Activated naive CD8-positive, alpha-beta T cell treated with anti-CD3 and anti-CD28 coated beads, Interleukin-2, amount 50 U/mL, for 24 hours (primary cell): Measurements from ENCODE around the gene RCOR1.

Source experiments
- ATAC-seq: fragments of 150-1000 bp; cut with Tn5 transposase; one replicate; pipeline ENCODE4 v1.10.0; 2021
- DNase-seq: peaks from one replicate; pipeline ENCODE4 v3.0.0; 2021
- H3K27ac Mint-ChIP-seq: one replicate; pipeline ENCODE4 v1.8.0; 2021; ENCODE audit warnings: mild to moderate bottlenecking, mixed read lengths
- H3K27me3 Mint-ChIP-seq: one replicate; pipeline ENCODE4 v1.8.0; 2021; ENCODE audit warnings: mixed read lengths
- H3K36me3 Mint-ChIP-seq: one replicate; pipeline ENCODE4 v1.8.0; 2021; ENCODE audit warnings: low read depth, mixed read lengths
- H3K4me1 Mint-ChIP-seq: one replicate; pipeline ENCODE4 v1.8.0; 2021; ENCODE audit warnings: mixed read lengths
- H3K4me3 Mint-ChIP-seq: one replicate; pipeline ENCODE4 v1.8.0; 2021; ENCODE audit warnings: mild to moderate bottlenecking, moderate library complexity, mixed read lengths
- H3K9me3 Mint-ChIP-seq: one replicate; pipeline ENCODE4 v1.8.0; 2021; ENCODE audit warnings: mixed read lengths

The RCOR1 gene

DNA sequence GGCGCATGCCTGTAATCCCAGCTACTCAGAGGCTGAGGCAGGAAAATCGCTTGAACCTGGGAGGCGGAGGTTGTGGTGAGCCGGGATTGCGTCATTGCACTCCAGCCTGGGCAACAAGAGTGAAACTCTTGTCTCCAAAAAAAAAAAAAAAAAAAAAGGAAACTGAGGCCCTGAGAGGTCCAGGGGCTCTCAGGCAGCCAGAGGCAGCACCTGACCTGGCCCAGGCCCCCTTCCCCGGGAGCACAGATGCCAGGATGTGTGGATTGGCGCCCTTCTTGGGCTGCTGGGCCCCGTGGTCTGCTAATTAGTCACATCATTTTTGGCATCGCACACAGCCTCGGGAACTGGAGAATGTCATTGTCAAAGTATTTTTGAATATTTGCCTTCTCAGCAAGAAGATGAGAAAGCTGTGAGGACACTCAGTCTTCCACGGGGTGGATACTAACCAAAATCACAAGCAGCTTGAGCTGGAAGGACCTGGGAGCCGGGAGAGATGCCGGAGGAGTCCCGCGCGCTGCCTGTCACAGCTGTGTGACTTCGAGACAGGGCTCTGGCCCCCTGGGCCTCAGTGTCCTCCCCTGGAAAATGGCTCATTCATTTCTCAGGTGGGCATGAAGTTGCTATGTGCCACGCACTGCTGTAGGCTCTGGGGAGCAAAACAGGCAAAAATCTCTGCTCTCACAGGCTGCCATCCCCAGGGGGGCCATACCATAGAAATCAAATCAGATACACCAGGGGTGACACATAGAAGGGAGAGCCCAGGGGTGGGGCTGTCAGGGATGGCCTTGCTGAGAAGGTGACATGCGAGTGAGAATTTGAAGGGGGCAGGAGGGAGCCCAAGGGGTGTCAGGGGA, 12.5 kb upstream of the RCOR1 start:
- Mint-ChIP-seq H3K9me3 (no peaks in the 10 kb centered on the region), H3K36me3 (no peaks in the 10 kb centered on the region), H3K27me3 (no peaks in the 10 kb centered on the region), H3K4me1 (no peaks in the 10 kb centered on the region), H3K4me3 (no peak overlapping the region), H3K27ac (peak overlapping the region; percentile 26)
- ATAC-seq, result no peak
- DNase-seq, result no peak

DNA sequence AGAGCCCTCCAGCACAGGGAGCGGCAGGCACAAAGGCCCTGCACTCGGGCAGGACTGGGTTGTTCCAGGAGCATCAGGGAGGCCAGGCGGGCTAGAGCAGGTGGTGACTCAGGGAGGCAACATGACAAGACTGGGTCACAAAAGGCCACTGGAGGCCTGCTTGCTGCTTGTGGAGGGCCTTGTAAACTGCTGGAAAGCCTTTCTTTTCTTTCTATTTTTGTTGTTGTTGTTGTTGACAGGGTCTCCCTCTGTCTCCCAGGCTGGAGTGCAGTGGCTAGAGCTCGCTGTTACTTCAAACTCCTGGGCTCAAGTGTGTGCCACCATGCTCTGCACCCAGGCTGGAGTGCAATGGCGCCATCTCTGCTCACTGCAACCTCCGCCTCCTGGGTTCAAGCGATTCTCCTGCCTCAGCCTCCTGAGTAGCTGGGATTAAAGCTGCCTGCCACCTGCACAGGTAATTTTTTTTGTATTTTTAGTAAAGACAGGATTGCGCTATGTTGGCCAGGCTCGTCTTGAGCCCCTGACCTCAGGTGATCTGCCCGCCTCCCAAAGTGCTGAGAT, 11.8 kb upstream of the RCOR1 start:
- H3K4me3 Mint-ChIP-seq, result no peak overlapping the region
- no peak overlapping the region for H3K27ac Mint-ChIP-seq
- H3K27me3 Mint-ChIP-seq, result no peaks in the 10 kb centered on the region
- no peaks in the 10 kb centered on the region for H3K36me3 Mint-ChIP-seq
- H3K4me1 Mint-ChIP-seq, result no peaks in the 10 kb centered on the region
- DNase-seq, result no peak
- no peaks in the 10 kb centered on the region for H3K9me3 Mint-ChIP-seq
- no peak for ATAC-seq

DNA sequence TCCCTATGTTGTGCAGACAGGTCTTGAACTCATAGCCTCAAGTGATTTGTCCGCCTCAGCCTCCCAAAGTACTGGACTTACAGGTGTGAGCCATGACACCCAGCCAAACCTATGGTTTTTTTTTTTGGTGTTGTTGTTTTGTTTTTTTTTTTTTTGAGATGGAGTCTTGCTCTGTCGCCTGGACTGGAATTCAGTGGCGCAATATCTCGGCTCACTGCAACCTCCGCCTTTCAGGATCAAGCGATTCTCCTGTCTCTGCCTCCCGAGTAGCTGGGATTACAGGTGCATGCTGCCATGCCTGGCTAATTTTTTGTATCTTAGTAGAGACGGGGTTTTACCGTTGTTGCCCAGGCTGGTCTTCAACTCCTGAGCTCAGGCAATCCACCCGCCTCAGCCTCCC, 11.3 kb upstream of the RCOR1 start:
- Mint-ChIP-seq H3K4me3 (no peak overlapping the region), H3K27ac (no peak overlapping the region), H3K36me3 (no peaks in the 10 kb centered on the region), H3K9me3 (no peaks in the 10 kb centered on the region), H3K4me1 (no peaks in the 10 kb centered on the region), H3K27me3 (no peaks in the 10 kb centered on the region)
- DNase-seq, result no peak
- no peak for ATAC-seq

DNA sequence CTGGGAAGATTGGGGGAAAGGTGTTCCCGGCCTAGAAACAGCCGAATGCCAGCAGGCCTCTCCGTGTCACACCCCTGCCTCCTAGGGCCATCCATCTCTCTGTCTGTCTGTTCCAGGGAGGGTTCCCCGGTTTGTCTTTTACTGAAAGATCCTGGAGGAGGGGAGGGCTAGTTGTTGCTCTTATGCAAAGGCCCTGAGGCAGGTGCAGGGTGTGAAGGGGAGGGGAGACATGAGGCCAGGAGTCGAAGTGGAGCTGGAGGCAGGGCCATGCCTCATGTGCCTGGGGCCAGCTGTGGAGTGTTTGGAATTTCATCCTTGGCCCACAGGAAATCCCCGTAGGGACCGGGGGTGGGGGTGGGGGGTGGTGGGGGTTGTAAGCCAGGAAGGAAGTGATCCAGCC, 8.7 kb upstream of the RCOR1 start:
- Mint-ChIP-seq H3K36me3 (no peaks in the 10 kb centered on the region), H3K4me1 (no peaks in the 10 kb centered on the region), H3K27me3 (no peaks in the 10 kb centered on the region), H3K9me3 (no peaks in the 10 kb centered on the region), H3K4me3 (no peak overlapping the region), H3K27ac (no peak overlapping the region)
- ATAC-seq (no peak), DNase-seq (no peak)

DNA sequence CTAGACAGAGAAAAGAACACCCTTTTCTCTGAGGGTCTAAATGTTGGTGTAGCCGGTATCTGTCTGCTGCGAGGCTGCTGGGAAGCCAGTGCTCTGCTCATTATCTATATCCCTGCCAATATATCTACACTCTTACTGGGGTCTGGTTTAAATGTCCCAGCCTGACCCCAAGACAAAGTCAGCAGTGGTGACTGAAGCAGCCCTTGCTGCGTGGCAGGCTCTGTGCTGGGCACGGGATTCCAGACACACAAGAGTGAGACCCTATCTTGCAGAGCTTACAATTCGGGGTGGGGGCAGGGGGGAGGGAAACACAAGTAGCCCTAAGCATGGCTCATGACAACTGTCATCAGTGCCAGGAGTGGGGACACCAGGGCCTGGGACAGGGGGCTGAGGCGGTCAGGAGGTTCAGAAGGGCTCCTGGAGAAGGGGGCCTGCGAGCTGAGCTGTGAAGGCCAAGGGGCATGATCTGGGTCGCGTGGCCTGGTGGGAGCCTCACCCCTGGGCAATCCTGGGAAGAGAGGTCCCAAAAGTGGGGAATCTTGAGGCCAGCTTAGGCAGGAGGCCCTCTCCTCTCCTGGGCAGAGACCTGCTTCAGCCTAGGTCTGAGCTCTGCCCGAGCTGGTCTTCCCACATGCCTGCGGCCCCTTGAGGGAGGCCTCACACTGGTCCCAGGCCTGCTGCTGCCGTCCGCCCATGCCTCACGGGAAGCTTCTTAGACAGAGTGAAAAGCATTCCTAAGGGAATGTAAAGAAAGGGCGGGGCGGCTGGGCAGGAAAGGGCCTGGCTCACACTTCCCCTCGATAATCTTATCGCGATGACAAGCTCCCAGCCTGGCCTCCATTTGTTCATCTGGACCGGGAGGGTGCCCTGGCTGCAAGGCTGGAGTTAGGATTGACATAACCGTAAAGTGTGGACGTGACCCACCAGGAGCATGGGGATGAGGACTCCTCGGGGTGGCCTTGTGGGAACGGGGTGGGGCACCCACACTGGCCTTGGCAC, 7.3 kb upstream of the RCOR1 start:
- ATAC-seq (no peak), DNase-seq (no peak)
- Mint-ChIP-seq H3K27me3 (no peaks in the 10 kb centered on the region), H3K9me3 (no peaks in the 10 kb centered on the region), H3K36me3 (no peaks in the 10 kb centered on the region), H3K4me1 (no peaks in the 10 kb centered on the region), H3K4me3 (no peak overlapping the region), H3K27ac (no peak overlapping the region)

DNA sequence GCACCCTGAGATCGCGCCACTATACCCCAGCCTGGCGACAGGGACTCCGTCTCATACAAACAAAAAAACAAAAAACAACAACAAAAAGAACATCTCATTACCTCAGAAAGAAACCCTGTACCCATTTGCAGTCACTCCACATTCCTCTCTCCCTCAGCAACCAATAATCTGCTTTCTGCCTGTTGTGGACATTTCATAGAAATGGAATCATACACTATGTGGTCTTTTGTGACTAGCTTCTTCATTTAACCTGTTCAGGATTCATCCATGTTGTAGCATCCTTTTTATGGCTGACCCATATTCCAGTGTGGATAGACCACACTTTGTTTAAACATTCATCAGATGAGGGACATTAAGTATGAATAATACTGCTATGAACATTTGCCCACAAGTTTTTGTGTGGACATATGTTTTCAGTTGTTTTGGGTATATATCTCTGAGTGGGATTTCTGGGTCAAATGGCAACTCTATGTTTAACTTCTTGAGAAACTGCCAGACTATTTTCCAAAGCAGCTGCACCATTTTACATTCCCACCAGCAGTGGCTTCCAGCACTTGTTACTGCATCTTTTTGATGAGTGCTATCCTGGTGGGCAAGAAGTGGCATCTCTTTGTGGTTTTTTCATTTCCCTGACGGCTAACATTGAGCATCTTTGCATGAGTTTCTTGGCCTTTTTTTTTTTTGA, 5.9 kb upstream of the RCOR1 start:
- no peak for ATAC-seq

DNA sequence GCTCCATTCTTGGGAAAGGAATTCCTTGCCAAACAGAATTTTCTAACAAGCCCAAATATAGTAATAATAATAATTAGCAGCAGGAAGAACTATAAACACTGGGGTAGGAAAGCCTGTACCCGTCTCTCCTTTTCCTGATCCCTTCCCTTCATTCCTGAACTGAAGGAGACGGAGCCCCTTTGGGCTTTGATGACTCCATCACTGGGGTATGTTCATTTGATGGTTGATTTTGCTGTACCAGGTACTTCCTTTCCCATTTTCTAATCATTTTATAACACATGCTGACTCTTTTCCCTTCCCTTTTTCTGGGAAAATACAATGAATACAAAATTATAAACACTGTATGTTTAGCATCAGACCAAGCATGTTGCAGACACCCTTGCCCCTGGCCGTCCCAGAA, 3.6 kb upstream of the RCOR1 start:
- no peak for ATAC-seq
- no peak overlapping the region for H3K4me3 Mint-ChIP-seq
- peaks cover 9% of the 10 kb centered on the region for H3K4me1 Mint-ChIP-seq
- H3K27me3 Mint-ChIP-seq, result no peaks in the 10 kb centered on the region
- no peak for DNase-seq
- H3K27ac Mint-ChIP-seq, result no peak overlapping the region
- peaks cover 2% of the 10 kb centered on the region for H3K36me3 Mint-ChIP-seq
- H3K9me3 Mint-ChIP-seq, result no peaks in the 10 kb centered on the region

More for the DNA sequence above, 5.9 kb upstream of the RCOR1 start:
- DNase-seq, result no peak
- Mint-ChIP-seq H3K9me3 (no peaks in the 10 kb centered on the region), H3K4me3 (no peak overlapping the region), H3K27me3 (no peaks in the 10 kb centered on the region), H3K36me3 (no peaks in the 10 kb centered on the region), H3K27ac (no peak overlapping the region), H3K4me1 (peaks cover 7% of the 10 kb centered on the region)

DNA sequence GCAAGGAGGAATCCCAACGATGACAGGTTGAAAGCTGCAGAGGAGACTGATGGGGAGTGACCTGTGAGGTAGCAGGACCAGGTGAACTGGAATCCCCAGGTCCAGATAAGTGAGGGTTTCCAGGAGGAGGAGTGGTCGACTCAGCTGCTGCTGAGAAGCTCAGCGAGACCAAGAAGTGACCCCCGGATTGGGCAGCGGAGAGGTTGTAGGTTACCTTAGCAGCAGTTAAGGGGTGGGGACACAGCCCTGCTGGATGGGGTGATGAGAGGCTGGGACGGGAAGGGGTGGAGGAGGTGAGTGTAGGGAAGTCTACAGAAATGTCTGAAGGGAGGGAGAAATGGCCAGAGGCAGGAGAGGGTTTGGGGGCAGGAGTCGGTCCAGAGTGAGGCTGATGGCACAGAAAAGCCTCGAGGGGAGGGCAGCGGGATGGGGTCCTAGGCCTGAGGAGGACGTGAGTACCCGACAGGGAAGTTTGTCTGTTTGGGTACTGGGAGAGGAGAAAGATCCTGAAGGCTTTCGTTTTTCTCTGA, 2.6 kb upstream of the RCOR1 start:
- H3K27me3 Mint-ChIP-seq, result no peaks in the 10 kb centered on the region
- no peak for ATAC-seq
- peaks cover 19% of the 10 kb centered on the region for H3K4me1 Mint-ChIP-seq
- no peak overlapping the region for H3K4me3 Mint-ChIP-seq
- peak overlapping the region; percentile 27 for H3K27ac Mint-ChIP-seq
- no peaks in the 10 kb centered on the region for H3K9me3 Mint-ChIP-seq
- no peak for DNase-seq
- peaks cover 3% of the 10 kb centered on the region for H3K36me3 Mint-ChIP-seq

DNA sequence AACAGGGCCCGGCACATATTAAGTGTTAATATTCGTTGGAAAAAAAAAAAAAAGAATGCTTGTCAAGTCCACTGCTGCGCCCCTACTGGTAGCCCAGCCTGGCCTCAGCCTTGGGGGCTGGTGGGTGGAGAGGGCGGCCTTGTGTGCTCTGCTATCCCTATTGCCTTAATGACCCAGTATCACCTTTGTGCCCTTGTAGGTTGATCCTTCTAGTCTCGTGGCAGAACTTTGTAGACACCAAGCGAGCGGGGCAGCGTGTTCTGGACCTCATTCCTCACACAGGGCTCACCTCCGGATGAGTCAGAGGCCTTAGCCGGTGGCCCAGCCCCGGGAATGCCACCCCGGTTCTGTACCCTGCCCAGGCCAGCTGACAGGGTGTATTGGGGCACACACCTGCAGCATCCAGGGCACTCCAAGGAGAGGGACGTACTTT, 1.8 kb upstream of the RCOR1 start:
- Mint-ChIP-seq H3K36me3 (peaks cover 6% of the 10 kb centered on the region), H3K4me1 (peaks cover 25% of the 10 kb centered on the region), H3K27me3 (no peaks in the 10 kb centered on the region), H3K9me3 (no peaks in the 10 kb centered on the region), H3K27ac (no peak overlapping the region), H3K4me3 (peak overlapping the region; percentile 83)
- ATAC-seq (no peak), DNase-seq (no peak)

DNA sequence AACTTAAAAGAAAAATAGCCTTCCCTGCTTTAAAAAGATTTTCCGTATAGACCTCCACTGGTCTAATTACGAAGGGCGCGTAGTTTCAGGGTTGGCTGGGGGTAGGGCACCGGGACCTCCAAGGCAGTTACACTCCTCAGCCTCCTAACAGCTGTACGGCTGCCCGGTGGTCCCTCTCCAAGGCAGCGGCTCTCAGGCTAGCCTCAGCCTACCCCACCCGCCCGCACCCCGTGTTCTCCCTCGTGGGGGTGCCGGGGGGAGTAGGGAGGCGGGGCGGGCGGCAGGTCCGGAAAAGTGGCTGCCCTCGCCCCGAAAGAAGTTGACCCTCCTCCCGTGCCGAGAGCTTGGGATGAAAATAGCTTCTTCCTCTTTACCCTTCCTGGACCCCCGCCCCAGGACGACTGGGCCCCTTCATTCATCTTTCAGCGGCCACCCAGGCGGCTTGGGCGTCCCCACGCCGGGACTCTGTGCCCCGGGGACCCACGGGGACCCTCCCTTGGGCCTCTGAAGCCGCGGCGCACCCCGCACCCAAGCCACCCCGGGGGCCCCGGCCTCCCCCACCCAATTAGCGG, 991 bp upstream of the RCOR1 start:
- Mint-ChIP-seq H3K4me3 (peak overlapping the region; percentile 83), H3K27me3 (no peaks in the 10 kb centered on the region), H3K36me3 (peaks cover 6% of the 10 kb centered on the region), H3K27ac (peak overlapping the region; percentile 62), H3K9me3 (no peaks in the 10 kb centered on the region), H3K4me1 (peaks cover 29% of the 10 kb centered on the region)
- ATAC-seq, result peak; percentile 7
- peak; percentile 47 for DNase-seq

DNA sequence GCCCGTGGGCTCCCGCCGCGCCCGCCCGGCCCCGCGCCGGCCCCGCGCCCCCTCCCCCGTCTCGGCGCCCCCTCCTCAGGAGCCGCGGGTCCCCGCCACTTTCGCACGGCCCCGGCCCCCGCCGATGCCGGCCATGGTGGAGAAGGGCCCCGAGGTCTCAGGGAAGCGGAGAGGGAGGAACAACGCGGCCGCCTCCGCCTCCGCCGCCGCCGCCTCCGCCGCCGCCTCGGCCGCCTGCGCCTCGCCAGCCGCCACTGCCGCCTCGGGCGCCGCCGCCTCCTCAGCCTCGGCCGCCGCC, 263 bp downstream of the RCOR1 start:
- ATAC-seq, result no peak
- H3K27ac Mint-ChIP-seq, result no peak overlapping the region
- H3K9me3 Mint-ChIP-seq, result no peaks in the 10 kb centered on the region
- no peaks in the 10 kb centered on the region for H3K27me3 Mint-ChIP-seq
- H3K36me3 Mint-ChIP-seq, result peaks cover 6% of the 10 kb centered on the region
- DNase-seq, result no peak
- H3K4me1 Mint-ChIP-seq, result peaks cover 33% of the 10 kb centered on the region
- H3K4me3 Mint-ChIP-seq, result peak overlapping the region; percentile 83

DNA sequence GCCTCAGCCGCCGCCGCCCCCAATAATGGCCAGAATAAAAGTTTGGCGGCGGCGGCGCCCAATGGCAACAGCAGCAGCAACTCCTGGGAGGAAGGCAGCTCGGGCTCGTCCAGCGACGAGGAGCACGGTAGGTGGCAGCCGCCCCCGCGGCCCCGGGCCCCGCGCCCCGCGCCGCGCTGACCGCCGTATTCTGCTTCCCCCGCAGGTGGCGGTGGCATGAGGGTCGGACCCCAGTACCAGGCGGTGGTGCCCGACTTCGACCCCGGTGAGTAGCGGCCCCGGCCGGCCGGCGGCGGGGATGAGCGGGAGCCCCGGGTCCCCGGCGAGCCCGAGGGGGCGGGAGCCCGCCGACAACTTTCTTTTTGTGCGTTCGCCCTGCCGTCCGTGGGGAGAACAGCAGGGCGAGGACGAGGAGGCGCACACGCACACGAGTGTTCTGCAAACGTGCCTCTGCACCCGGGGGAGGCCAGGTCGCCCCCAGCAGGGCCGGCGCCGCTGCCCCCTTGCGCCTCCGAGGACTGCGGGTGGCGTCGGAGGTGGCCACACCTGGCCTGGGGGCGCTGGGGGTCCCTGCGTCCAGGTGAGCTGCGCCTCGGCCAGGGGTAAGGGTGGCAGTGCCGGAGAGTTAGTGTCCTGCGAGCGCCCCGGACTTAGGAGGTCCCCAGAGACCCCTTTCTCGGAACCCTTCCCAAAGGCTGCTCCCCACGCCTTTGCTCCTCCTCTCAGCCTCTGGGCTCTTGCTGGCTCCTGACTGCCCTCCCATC, 794 bp downstream of the RCOR1 start:
- Mint-ChIP-seq H3K27me3 (no peaks in the 10 kb centered on the region), H3K4me3 (peak overlapping the region; percentile 88), H3K9me3 (no peaks in the 10 kb centered on the region), H3K27ac (peak overlapping the region; percentile 61), H3K4me1 (peaks cover 33% of the 10 kb centered on the region), H3K36me3 (peaks cover 6% of the 10 kb centered on the region)
- peak; percentile 66 for DNase-seq
- peak; percentile 3 for ATAC-seq

DNA sequence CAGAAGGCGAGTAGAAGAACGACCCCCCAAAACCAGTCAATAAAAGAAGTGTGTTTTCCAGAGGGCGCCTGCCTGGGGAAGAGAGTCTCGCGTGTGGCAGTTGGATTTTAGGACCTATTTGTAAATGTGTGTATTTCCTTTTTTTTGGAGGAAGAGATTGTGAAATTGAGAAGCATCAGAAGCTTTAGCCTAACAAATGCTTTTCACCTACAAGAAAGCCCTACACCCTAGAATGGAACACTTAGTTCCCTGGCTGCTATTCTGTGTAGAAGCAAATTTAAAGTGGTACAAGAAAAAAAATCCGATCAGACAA, 1.3 kb downstream of the RCOR1 start:
- Mint-ChIP-seq H3K27ac (peak overlapping the region; percentile 61), H3K4me1 (peaks cover 33% of the 10 kb centered on the region), H3K4me3 (peak overlapping the region; percentile 88), H3K27me3 (no peaks in the 10 kb centered on the region), H3K36me3 (peaks cover 6% of the 10 kb centered on the region), H3K9me3 (no peaks in the 10 kb centered on the region)
- ATAC-seq (no peak), DNase-seq (no peak)
